ENCODE data around the gene RPS6KA2.

RPS6KA2 gene

DNA sequence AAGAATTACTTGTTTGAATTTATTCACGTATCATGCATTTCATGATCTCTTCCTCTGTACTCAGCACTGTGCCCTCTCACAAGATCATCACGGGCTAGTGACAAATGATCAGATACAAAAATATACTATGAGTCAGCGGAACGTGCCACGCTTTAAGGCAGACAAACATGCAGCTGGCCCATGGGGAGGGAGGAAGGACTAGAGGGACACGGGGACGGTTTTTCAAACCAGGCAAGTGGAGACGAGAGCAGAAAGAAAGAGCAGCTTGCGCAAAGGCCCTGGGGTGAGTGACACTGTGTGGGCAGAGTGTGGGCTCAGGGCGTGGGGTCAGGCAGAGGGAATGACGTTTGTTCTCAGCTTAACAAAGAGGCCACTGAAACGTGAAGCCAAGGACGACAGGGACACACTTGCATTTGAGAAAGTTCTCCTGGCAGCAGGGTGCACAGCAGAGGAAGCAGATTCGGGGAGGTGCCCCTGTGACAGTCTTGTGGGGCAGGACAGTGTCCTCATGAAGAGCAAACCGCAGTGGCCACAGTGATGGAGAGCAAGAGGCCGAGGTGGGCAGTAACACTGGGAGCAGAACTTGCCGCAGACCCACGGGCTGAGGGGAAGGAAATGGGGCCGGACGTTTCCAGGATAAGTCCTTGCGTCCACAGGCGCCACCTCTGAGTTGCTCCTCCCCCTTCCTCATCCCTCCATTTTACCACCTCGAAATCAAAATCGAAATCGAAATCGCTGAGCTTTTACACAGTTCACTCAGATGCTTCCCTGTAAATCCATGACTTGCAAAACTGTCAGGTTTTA is 6.9 kb upstream of the RPS6KA2 start:
- peak; percentile 94 for DNase-seq

DNA sequence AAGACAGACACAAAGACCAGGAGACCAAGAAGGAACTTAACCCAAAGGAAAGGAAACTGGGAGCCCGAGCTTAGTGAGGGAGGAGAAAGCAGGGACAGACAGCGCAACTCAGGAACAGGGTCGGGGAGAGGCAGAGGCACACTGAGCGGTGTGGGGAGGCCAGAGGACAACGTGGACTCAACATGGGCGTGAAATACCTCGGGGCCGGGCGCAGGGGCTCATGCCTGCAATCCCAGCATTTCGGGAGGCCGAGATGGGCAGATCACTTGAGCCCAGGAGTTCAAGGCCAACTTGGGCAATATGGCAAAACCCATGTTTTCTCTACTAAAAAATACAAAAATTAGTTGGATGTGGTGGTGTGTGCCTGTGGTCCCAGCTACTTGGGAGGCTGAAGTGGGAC is 5.7 kb upstream of the RPS6KA2 start:
- no peak for DNase-seq

DNA sequence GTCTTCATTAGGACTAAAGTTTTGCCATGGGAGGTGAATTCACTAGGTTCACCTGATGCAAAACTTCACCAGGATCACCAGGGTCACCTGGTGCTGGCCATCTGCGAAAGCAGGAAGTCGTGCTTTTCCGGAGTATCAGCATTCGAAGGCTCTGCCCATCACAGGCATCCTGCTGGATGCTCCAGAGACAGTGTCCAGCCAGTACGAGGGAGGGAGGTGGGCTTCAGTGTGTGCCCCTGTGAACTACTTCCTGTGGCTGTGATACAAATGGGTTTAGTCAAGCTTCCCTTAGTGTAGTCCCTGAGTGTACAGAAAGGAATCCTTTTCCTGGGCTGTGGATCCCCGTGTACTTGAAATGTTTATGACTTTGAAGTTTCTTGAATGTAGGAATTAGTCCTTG is 3.4 kb upstream of the RPS6KA2 start:
- no peak for DNase-seq

GRCh38 chr6:166629628-166630027 is 2.6 kb upstream of the RPS6KA2 start:
- peak; percentile 33 for DNase-seq

- DNase-seq, result peak; percentile 55
Measured at GRCh38 chr6:166627875-166628801, 1.1 kb upstream of the RPS6KA2 start.

GRCh38 chr6:166626177-166627032 is 646 bp downstream of the RPS6KA2 start:
- peak; percentile 41 for DNase-seq

- DNase-seq, result no peak
Measured at GRCh38 chr6:166625356-166625755, 1.7 kb downstream of the RPS6KA2 start.

GRCh38 chr6:166624275-166624674 is 2.8 kb downstream of the RPS6KA2 start:
- peak; percentile 64 for DNase-seq

DNA sequence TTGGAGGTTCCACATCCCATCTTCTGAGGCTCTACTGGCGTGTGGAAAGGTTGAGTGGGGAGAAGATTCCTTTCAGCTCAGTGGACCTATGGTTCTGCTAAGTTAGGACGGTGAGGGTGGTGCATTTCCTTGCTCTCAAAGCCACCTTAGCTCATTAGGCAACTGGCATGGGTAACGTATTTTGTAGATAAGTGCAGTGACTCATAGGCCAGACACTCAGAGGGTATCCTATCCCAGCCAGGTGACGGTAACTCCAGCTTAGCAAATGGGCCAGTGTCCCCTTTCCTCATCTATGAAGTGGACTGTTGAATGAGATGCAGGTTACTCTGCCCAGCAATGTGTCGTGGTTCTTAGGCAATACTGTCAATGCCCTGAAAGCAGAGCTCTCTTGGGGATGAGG is 3.7 kb downstream of the RPS6KA2 start:
- no peak for DNase-seq

DNA sequence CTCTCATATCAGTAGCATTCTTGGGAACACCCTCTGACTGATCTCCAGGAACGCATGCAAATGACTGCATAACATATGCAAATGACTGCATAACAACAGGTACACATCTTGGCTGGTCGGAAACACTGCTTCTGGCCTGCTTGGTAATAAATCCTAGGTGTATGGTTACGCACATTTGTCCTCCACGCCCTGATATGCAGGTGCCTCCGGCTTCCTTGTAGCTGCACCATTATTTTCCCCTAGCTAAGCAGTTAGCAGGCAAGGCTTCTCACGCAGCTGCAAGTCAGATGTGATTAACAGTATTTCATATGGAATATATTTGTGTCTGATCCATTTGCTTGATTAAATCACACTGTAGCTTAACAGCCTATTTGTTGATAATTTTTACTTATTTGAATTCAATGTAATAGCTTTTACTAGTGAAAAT is 5.9 kb downstream of the RPS6KA2 start:
- DNase-seq, result no peak

DNA sequence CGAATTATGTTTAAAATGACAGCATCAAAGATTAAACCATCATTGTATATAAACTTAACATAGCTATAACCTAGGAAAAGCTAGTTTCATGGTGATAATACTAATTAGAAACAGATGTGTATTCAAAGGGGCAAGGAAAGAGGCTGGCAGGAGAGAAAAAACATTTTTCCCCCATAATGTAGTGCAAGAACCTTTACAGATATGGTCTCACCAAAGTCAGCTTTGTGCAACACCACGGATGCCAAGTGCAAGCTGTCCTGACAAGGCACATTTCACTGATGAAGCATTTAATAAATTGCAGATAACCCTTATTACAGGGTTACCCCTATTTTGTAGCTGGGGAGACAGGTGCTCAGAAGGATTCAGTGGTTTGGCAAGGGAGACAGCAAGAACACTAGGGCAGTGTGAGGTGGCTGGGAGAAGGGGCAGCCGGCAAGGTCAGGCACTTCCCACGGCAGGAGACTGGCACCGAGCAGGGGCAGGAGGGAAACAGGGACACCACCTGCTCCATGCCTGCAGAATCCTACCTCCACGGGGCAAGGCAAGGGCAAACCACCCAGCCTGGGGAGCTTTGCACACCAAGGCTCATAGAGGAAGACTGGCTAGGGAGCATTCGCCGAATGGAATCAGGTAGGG is 6.5 kb downstream of the RPS6KA2 start:
- DNase-seq, result no peak

DNA sequence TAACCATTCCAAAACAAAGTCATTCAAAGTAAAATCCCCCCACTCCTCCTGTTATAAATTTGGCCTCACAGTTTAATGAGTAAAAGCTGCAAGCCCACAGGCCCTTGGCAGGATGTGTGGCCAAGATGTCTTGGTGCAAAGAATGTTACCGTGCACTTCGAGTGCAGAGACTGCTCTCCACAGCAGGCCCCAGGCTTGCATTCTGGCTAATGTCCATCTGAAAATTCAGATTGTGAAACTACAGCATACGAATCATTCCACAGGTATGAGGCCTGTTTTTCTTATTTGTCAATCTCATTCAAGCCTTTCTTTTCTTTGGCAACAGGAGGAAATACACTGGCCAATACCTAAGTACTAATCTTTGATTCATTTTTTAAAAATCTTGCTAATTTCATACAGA is 7.1 kb downstream of the RPS6KA2 start:
- DNase-seq, result no peak

- DNase-seq, result no peak
Measured at GRCh38 chr6:166618866-166619761, 7.9 kb downstream of the RPS6KA2 start.

- no peak for DNase-seq
Measured at GRCh38 chr6:166618251-166618650, 8.8 kb downstream of the RPS6KA2 start.

GRCh38 chr6:166617359-166617758 is 9.7 kb downstream of the RPS6KA2 start:
- DNase-seq, result no peak

DNA sequence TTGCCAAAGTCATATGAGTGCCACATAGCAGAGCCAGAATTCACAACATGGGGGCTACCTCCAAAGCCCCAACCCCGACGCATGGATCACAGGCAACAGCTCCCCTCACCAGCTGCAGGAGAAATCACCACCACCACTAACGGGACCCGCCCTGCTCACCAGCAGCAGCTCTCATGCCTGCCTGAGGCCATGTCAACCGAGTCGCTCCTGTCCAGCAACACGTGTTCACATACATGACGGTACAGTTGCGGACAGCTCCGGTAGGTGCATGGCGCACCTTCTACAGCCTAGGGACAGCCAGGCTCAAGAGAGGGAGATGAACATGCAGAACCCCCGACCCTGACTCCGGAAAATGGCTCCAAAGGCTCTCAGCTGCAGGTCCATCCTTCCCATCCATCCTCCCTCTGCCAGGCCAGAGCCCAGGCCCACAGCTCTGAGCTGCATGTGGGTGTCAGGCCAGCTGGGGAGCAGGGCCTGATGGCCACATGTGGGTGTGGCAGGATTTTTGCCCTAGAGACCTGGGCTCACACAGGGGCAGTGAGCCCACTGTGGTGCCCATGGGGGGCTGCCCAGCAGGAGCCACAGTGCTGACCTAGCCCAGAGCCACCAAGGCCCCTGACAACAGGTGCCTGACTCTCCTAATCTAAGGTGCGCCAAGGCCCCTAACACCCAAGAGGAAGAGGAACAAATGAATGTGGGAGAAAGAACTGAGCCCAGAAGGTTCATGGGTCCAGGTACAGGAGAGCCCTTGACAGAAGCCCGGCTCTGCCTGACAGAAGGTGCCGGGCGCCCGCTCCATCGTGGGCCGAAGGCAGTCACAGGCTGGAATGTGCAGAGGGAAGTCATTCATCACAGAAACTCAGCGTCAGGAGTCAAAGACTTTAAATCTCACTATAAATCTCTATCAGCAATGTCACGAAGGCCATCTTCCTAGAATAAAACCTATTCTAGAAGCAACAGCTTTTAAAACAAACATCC is 10.5 kb downstream of the RPS6KA2 start:
- DNase-seq, result no peak

- no peak for DNase-seq
Measured at GRCh38 chr6:166615059-166615770, 11.8 kb downstream of the RPS6KA2 start.

DNA sequence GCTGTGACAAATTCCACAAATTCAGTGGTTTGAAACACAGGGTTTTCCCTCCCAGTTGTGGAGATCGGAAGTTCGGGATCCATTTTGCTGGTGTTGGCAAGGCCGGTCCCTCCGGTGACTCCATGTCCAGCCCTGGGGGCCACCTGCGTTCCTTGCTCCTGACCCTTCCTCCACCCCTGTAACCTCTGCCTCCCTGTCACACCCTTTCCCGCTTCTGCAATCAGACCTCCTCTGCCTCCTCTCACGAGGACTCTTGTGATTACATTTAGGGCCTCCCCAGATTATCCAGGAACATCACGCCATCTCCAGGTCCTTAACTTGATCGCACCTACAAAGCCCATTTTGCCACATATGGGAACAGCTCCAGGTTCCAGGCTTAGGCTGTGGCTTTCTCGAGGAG is 12.5 kb downstream of the RPS6KA2 start:
- DNase-seq, result no peak

GRCh38 chr6:166614171-166614583 is 12.9 kb downstream of the RPS6KA2 start:
- DNase-seq, result no peak
